BJ (cell line): ENCODE measurements around the gene E2F7. TPM values are rescaled to one million over a fixed set of nuclear protein-coding genes. Genes with fewer than 3 reads are reported as not detected.
"Not testable (repeated sequence)": the region's sequence is repeated elsewhere in the genome, so short reads cannot be mapped to it uniquely, and the experiment has no call there.

Experiments used
- CTCF ChIA-PET: fragments of 350-600 bp; formaldehyde crosslinking; extraction: SDS; loops from one replicate; lab custom pipeline; 2021; ENCODE audit warnings: antibody characterized with exemption, inconsistent platforms; lab: Yijun Ruan, JAX
- POLR2A ChIA-PET: fragments of 300-600 bp; sonication (Branson Sonifier 250); formaldehyde crosslinking; extraction: SDS; loops from one replicate; lab custom pipeline; 2021; ENCODE audit warnings: antibody characterized with exemption; lab: Charles Lee
- DNase-seq: peaks from one replicate; pipeline ENCODE4 v3.0.0-alpha.2; 2011; ENCODE audit warnings: low read depth
- H3K27me3 ChIP-seq: 2 replicates; pipeline ENCODE4 v1.6.0; 2011; ENCODE audit warnings: low read length; ENCODE audit not compliant: control insufficient read depth, insufficient read depth
- H3K36me3 ChIP-seq: 2 replicates; pipeline ENCODE4 v1.5.1; 2011; ENCODE audit warnings: low read length; ENCODE audit not compliant: control insufficient read depth, insufficient read depth
- H3K4me3 ChIP-seq: 2 replicates; pipeline ENCODE4 v1.5.1; 2011; ENCODE audit warnings: low read depth, mild to moderate bottlenecking, control low read depth, low read length
- CTCF ChIP-seq: IDR thresholded peaks from 2 replicates; pipeline ENCODE4 v1.5.1; 2011; ENCODE audit warnings: low read depth, mild to moderate bottlenecking, control low read depth, inconsistent platforms, low read length, moderate library complexity; ENCODE audit not compliant: insufficient read depth
- polyA plus RNA-seq: library from polyadenylated mRNA; depleted of rRNA; stranded (reverse); fragments of >200 nt; gene quantifications from 2 replicates; pipeline ENCODE4 v1.2.3, GENCODE V29; 2011

Gene E2F7
- polyA plus RNA-seq, 1 experiment, result 3.6 TPM

GRCh38 chr12:77078231-77078630 lies 12.9 kb upstream of the E2F7 start:
- DNase-seq, result no peak
- Histone ChIP-seq H3K36me3 (no peaks in the 10 kb centered on the region), H3K27me3 (no peaks in the 10 kb centered on the region), H3K4me3 (no peak overlapping the region)
- ChIA-PET POLR2A (no interaction called here), CTCF (no interaction called here)
- TF ChIP-seq CTCF, result no peak

GRCh38 chr12:77076886-77077285 lies 11.5 kb upstream of the E2F7 start:
- ChIA-PET POLR2A (no interaction called here), CTCF (no interaction called here)
- TF ChIP-seq CTCF, result no peak
- no peaks in the 10 kb centered on the region for H3K36me3 ChIP-seq
- DNase-seq, result no peak
- H3K27me3 ChIP-seq, result no peaks in the 10 kb centered on the region
- no peak overlapping the region for H3K4me3 ChIP-seq

GRCh38 chr12:77073894-77074293 lies 8.5 kb upstream of the E2F7 start:
- H3K27me3 ChIP-seq, POLR2A ChIA-PET, H3K4me3 ChIP-seq, DNase-seq, CTCF ChIA-PET, H3K36me3 ChIP-seq: not testable (repeated sequence)

- POLR2A ChIA-PET, result no interaction called here
- Histone ChIP-seq H3K36me3 (no peaks in the 10 kb centered on the region), H3K27me3 (no peaks in the 10 kb centered on the region), H3K4me3 (no peak overlapping the region)
- no peak for TF ChIP-seq CTCF
- CTCF ChIA-PET, result interaction anchor here (1.0 to 1.3 kb wide), 3 partner anchors 14 to 35 kb away, joined by 3 to 5 read pairs (median 3); no protein-coding TSS in a partner anchor
- DNase-seq, result no peak
These were observed 7.6 kb upstream of the E2F7 start for GRCh38 chr12:77072833-77073495.

GRCh38 chr12:77070800-77071449 lies 5.6 kb upstream of the E2F7 start:
- no peak for DNase-seq
- no peak for TF ChIP-seq CTCF
- no peaks in the 10 kb centered on the region for H3K27me3 ChIP-seq
- CTCF ChIA-PET, result no interaction called here
- H3K4me3 ChIP-seq, result no peak overlapping the region
- POLR2A ChIA-PET, result no interaction called here
- H3K36me3 ChIP-seq, result no peaks in the 10 kb centered on the region
